Neural cell (in vitro differentiated cells): ENCODE data around the gene GALK1.

Source experiments
- CTCF ChIP-seq: fragments of 450-650 bp; IDR thresholded peaks from 2 replicates; pipeline ENCODE4 v1.5.1; 2014; ENCODE audit warnings: antibody characterized with exemption, mild to moderate bottlenecking, moderate library complexity; ENCODE audit not compliant: poor library complexity, severe bottlenecking
- EP300 ChIP-seq: fragments of 450-650 bp; conservative IDR thresholded peaks from 2 replicates; pipeline ENCODE4 v1.6.1; 2014; ENCODE audit warnings: antibody characterized with exemption, mild to moderate bottlenecking, moderate library complexity; ENCODE audit not compliant: poor library complexity, severe bottlenecking
- POLR2AphosphoS5 ChIP-seq: IDR thresholded peaks from 2 replicates; pipeline ENCODE4 v1.6.1; 2012
- RAD21 ChIP-seq: fragments of 450-650 bp; conservative IDR thresholded peaks from 2 replicates; pipeline ENCODE4 v1.6.1; 2014; ENCODE audit warnings: antibody characterized with exemption, mild to moderate bottlenecking, moderate library complexity
- REST ChIP-seq: IDR thresholded peaks from 2 replicates; pipeline ENCODE4 v1.6.1; 2012; ENCODE audit warnings: borderline replicate concordance
- TAF1 ChIP-seq: IDR thresholded peaks from 2 replicates; pipeline ENCODE4 v1.6.1; 2012; ENCODE audit warnings: low read depth

GRCh38 chr17:75739801-75740200 is 25.2 kb downstream of the GALK1 start:
- no peak for TF ChIP-seq CTCF
- no peak for TF ChIP-seq EP300
- no peak for TF ChIP-seq TAF1
- TF ChIP-seq POLR2AphosphoS5 = no peak
- TF ChIP-seq REST = no peak
- TF ChIP-seq RAD21 = no peak
